ENCODE data around the gene ACTR3. TPM values are rescaled to one million over a fixed set of nuclear protein-coding genes. Genes with fewer than 3 reads are reported as not detected.
A peak's percentile ranks its signal among the peaks of the same experiment; 100 is the strongest.

The ACTR3 gene
- total and polyA plus RNA-seq, 2 donors = 119 to 391 TPM

DNA sequence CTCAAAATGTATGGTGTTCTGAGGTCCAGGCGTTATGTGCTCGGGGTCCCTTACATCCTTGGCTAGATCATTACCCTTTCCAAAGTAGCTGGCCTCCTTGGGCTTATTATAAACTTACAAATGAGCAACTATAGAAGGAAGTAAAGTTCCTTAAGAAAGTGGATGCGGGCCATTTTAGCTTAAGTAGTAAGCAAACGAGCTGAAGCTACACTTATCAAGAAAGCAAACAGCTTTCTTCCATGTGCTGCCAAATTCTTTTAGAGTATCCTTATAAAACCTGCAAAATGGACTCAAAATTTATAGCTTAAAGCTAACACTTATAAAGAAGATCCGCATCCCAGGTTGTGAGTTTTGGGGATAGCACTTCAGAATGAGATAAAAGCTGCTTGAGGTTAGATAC lies 75.3 kb downstream of the ACTR3 start:
- DNase-seq (ENCODE audit: low read depth in 6 of 9, low spot score in 9 of 9) = no peak
- no peaks in the 10 kb centered on the region for H3K27me3 ChIP-seq (ENCODE audit: control insufficient read depth in 2 of 2, insufficient read depth in 1 of 2, low read length in 1 of 2)
- no peaks in the 10 kb centered on the region for H3K9me3 ChIP-seq (ENCODE audit: control insufficient read depth in 2 of 2, insufficient read depth in 1 of 2, low read length in 1 of 2)
- peaks cover 0 to 7% of the 10 kb centered on the region in 2 donors for H3K36me3 ChIP-seq (ENCODE audit: control insufficient read depth in 2 of 2, insufficient read depth in 2 of 2, low read length in 1 of 2)
- 99% methylated on average over 5 of the region's 5 CpGs for WGBS
- no peak overlapping the region for H3K27ac ChIP-seq (ENCODE audit: low read depth in 1 of 2, low read length in 1 of 2)
- no peak overlapping the region for H3K4me3 ChIP-seq (ENCODE audit: low read length in 2 of 2)
- H3K4me1 ChIP-seq (ENCODE audit: control insufficient read depth in 2 of 2, insufficient read depth in 2 of 2, low read length in 2 of 2) = no peaks in the 10 kb centered on the region

- 23% methylated on average over 1 of the region's 1 CpG for WGBS
- peak in 8 of 9 donors; percentile 13 to 67 (median 26) for DNase-seq (ENCODE audit: low read depth in 6 of 9, low spot score in 9 of 9)
Measured at GRCh38 chr2:113965644-113966043, 75.8 kb downstream of the ACTR3 start.

DNA sequence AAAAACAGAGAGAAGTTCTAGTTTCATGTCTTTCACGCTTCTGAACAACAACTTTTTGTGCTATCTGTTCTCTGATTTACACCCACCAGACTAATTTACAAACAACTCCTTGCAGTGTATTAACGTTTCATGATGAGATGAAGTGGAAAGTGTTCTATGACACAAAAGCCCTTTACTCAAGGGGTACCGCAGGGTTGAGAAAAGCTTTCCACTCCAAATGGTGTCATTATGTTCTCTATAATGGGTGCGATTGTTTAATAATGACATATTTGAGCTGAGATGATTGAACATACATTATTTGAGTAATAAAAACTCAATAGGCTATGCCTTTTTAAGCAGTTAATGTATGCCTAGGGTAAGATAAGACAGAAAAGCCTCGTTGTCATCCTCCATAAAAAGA lies 76.3 kb downstream of the ACTR3 start:
- Histone ChIP-seq H3K27ac (ENCODE audit: low read depth in 1 of 2, low read length in 1 of 2) (no peak overlapping the region), H3K36me3 (ENCODE audit: control insufficient read depth in 2 of 2, insufficient read depth in 2 of 2, low read length in 1 of 2) (peaks cover 0 to 3% of the 10 kb centered on the region in 2 donors), H3K4me3 (ENCODE audit: low read length in 2 of 2) (no peak overlapping the region), H3K27me3 (ENCODE audit: control insufficient read depth in 2 of 2, insufficient read depth in 1 of 2, low read length in 1 of 2) (no peaks in the 10 kb centered on the region), H3K9me3 (ENCODE audit: control insufficient read depth in 2 of 2, insufficient read depth in 1 of 2, low read length in 1 of 2) (no peaks in the 10 kb centered on the region), H3K4me1 (ENCODE audit: control insufficient read depth in 2 of 2, insufficient read depth in 2 of 2, low read length in 2 of 2) (no peaks in the 10 kb centered on the region)
- 92% methylated on average over 5 of the region's 5 CpGs for WGBS
- DNase-seq (ENCODE audit: low read depth in 6 of 9, low spot score in 9 of 9) = no peak

More at GRCh38 chr2:113965644-113966043, 75.8 kb downstream of the ACTR3 start:
- H3K4me3 ChIP-seq (ENCODE audit: low read length in 2 of 2) = no peak overlapping the region
- no peaks in the 10 kb centered on the region for H3K4me1 ChIP-seq (ENCODE audit: control insufficient read depth in 2 of 2, insufficient read depth in 2 of 2, low read length in 2 of 2)
- H3K36me3 ChIP-seq (ENCODE audit: control insufficient read depth in 2 of 2, insufficient read depth in 2 of 2, low read length in 1 of 2) = peaks cover 0 to 5% of the 10 kb centered on the region in 2 donors
- no peaks in the 10 kb centered on the region for H3K9me3 ChIP-seq (ENCODE audit: control insufficient read depth in 2 of 2, insufficient read depth in 1 of 2, low read length in 1 of 2)
- no peaks in the 10 kb centered on the region for H3K27me3 ChIP-seq (ENCODE audit: control insufficient read depth in 2 of 2, insufficient read depth in 1 of 2, low read length in 1 of 2)
- H3K27ac ChIP-seq (ENCODE audit: low read depth in 1 of 2, low read length in 1 of 2) = no peak overlapping the region

- no peaks in the 10 kb centered on the region for H3K27me3 ChIP-seq (ENCODE audit: control insufficient read depth in 2 of 2, insufficient read depth in 1 of 2, low read length in 1 of 2)
- no peak for DNase-seq (ENCODE audit: low read depth in 6 of 9, low spot score in 9 of 9)
- peaks cover 0 to 3% of the 10 kb centered on the region in 2 donors for H3K36me3 ChIP-seq (ENCODE audit: control insufficient read depth in 2 of 2, insufficient read depth in 2 of 2, low read length in 1 of 2)
- no peaks in the 10 kb centered on the region for H3K4me1 ChIP-seq (ENCODE audit: control insufficient read depth in 2 of 2, insufficient read depth in 2 of 2, low read length in 2 of 2)
- H3K9me3 ChIP-seq (ENCODE audit: control insufficient read depth in 2 of 2, insufficient read depth in 1 of 2, low read length in 1 of 2) = no peaks in the 10 kb centered on the region
- H3K4me3 ChIP-seq (ENCODE audit: low read length in 2 of 2) = no peak overlapping the region
- 48% methylated on average over 5 of the region's 5 CpGs for WGBS
- no peak overlapping the region for H3K27ac ChIP-seq (ENCODE audit: low read depth in 1 of 2, low read length in 1 of 2)
Measured at GRCh38 chr2:113966832-113967231, 76.9 kb downstream of the ACTR3 start.

GRCh38 chr2:113967272-113967671 lies 77.4 kb downstream of the ACTR3 start:
- Histone ChIP-seq H3K4me1 (ENCODE audit: control insufficient read depth in 2 of 2, insufficient read depth in 2 of 2, low read length in 2 of 2) (no peaks in the 10 kb centered on the region), H3K4me3 (ENCODE audit: low read length in 2 of 2) (no peak overlapping the region), H3K9me3 (ENCODE audit: control insufficient read depth in 2 of 2, insufficient read depth in 1 of 2, low read length in 1 of 2) (no peaks in the 10 kb centered on the region), H3K27me3 (ENCODE audit: control insufficient read depth in 2 of 2, insufficient read depth in 1 of 2, low read length in 1 of 2) (no peaks in the 10 kb centered on the region), H3K27ac (ENCODE audit: low read depth in 1 of 2, low read length in 1 of 2) (no peak overlapping the region), H3K36me3 (ENCODE audit: control insufficient read depth in 2 of 2, insufficient read depth in 2 of 2, low read length in 1 of 2) (peaks cover under 1 to 3% of the 10 kb centered on the region in 2 donors)
- 100% methylated on average over 1 of the region's 1 CpG for WGBS
- DNase-seq (ENCODE audit: low read depth in 6 of 9, low spot score in 9 of 9) = no peak

GRCh38 chr2:113972766-113973165 lies 82.9 kb downstream of the ACTR3 start:
- no peaks in the 10 kb centered on the region for H3K27me3 ChIP-seq (ENCODE audit: control insufficient read depth in 2 of 2, insufficient read depth in 1 of 2, low read length in 1 of 2)
- H3K9me3 ChIP-seq (ENCODE audit: control insufficient read depth in 2 of 2, insufficient read depth in 1 of 2, low read length in 1 of 2) = no peaks in the 10 kb centered on the region
- 98% methylated on average over 3 of the region's 3 CpGs for WGBS
- peaks cover 0 to 4% of the 10 kb centered on the region in 2 donors for H3K36me3 ChIP-seq (ENCODE audit: control insufficient read depth in 2 of 2, insufficient read depth in 2 of 2, low read length in 1 of 2)
- H3K4me1 ChIP-seq (ENCODE audit: control insufficient read depth in 2 of 2, insufficient read depth in 2 of 2, low read length in 2 of 2) = no peaks in the 10 kb centered on the region
- no peak for DNase-seq (ENCODE audit: low read depth in 6 of 9, low spot score in 9 of 9)
- H3K27ac ChIP-seq (ENCODE audit: low read depth in 1 of 2, low read length in 1 of 2) = no peak overlapping the region
- no peak overlapping the region for H3K4me3 ChIP-seq (ENCODE audit: low read length in 2 of 2)

- H3K4me3 ChIP-seq (ENCODE audit: low read length in 2 of 2) = no peak overlapping the region
- H3K27ac ChIP-seq (ENCODE audit: low read depth in 1 of 2, low read length in 1 of 2) = no peak overlapping the region
- H3K27me3 ChIP-seq (ENCODE audit: control insufficient read depth in 2 of 2, insufficient read depth in 1 of 2, low read length in 1 of 2) = no peaks in the 10 kb centered on the region
- DNase-seq (ENCODE audit: low read depth in 6 of 9, low spot score in 9 of 9) = no peak
- peaks cover 0 to 3% of the 10 kb centered on the region in 2 donors for H3K9me3 ChIP-seq (ENCODE audit: control insufficient read depth in 2 of 2, insufficient read depth in 1 of 2, low read length in 1 of 2)
- WGBS = 97% methylated on average over 4 of the region's 4 CpGs
- peaks cover 0 to 4% of the 10 kb centered on the region in 2 donors for H3K36me3 ChIP-seq (ENCODE audit: control insufficient read depth in 2 of 2, insufficient read depth in 2 of 2, low read length in 1 of 2)
- H3K4me1 ChIP-seq (ENCODE audit: control insufficient read depth in 2 of 2, insufficient read depth in 2 of 2, low read length in 2 of 2) = no peaks in the 10 kb centered on the region
Measured at GRCh38 chr2:113973810-113974209, 83.9 kb downstream of the ACTR3 start.

- H3K27ac ChIP-seq (ENCODE audit: low read depth in 1 of 2, low read length in 1 of 2) = no peak overlapping the region
- 88% methylated on average over 4 of the region's 4 CpGs for WGBS
- no peaks in the 10 kb centered on the region for H3K4me1 ChIP-seq (ENCODE audit: control insufficient read depth in 2 of 2, insufficient read depth in 2 of 2, low read length in 2 of 2)
- H3K4me3 ChIP-seq (ENCODE audit: low read length in 2 of 2) = no peak overlapping the region
- H3K9me3 ChIP-seq (ENCODE audit: control insufficient read depth in 2 of 2, insufficient read depth in 1 of 2, low read length in 1 of 2) = peaks cover 0 to 12% of the 10 kb centered on the region in 2 donors
- no peak for DNase-seq (ENCODE audit: low read depth in 6 of 9, low spot score in 9 of 9)
- H3K36me3 ChIP-seq (ENCODE audit: control insufficient read depth in 2 of 2, insufficient read depth in 2 of 2, low read length in 1 of 2) = peaks cover 0 to 4% of the 10 kb centered on the region in 2 donors
- no peaks in the 10 kb centered on the region for H3K27me3 ChIP-seq (ENCODE audit: control insufficient read depth in 2 of 2, insufficient read depth in 1 of 2, low read length in 1 of 2)
Measured at GRCh38 chr2:113974727-113975126, 84.8 kb downstream of the ACTR3 start.

GRCh38 chr2:113976277-113976928 lies 86.5 kb downstream of the ACTR3 start:
- peaks cover 0 to 17% of the 10 kb centered on the region in 2 donors for H3K9me3 ChIP-seq (ENCODE audit: control insufficient read depth in 2 of 2, insufficient read depth in 1 of 2, low read length in 1 of 2)
- DNase-seq (ENCODE audit: low read depth in 6 of 9, low spot score in 9 of 9) = no peak
- 83% methylated on average over 7 of the region's 7 CpGs for WGBS
- no peaks in the 10 kb centered on the region for H3K4me1 ChIP-seq (ENCODE audit: control insufficient read depth in 2 of 2, insufficient read depth in 2 of 2, low read length in 2 of 2)
- no peak overlapping the region for H3K27ac ChIP-seq (ENCODE audit: low read depth in 1 of 2, low read length in 1 of 2)
- no peak overlapping the region for H3K4me3 ChIP-seq (ENCODE audit: low read length in 2 of 2)
- H3K36me3 ChIP-seq (ENCODE audit: control insufficient read depth in 2 of 2, insufficient read depth in 2 of 2, low read length in 1 of 2) = peaks cover 0 to 4% of the 10 kb centered on the region in 2 donors
- H3K27me3 ChIP-seq (ENCODE audit: control insufficient read depth in 2 of 2, insufficient read depth in 1 of 2, low read length in 1 of 2) = no peaks in the 10 kb centered on the region
